K562 (cell line): Measurements from ENCODE around the gene LMNB1. TPM values are rescaled to one million over a fixed set of nuclear protein-coding genes. Genes with fewer than 3 reads are reported as not detected.
A peak's percentile ranks its signal among the peaks of the same experiment; 100 is the strongest.

Source experiments
- ATAC-seq: fragments of 200-7000 bp; cut with Tn5 transposase; 3 replicates; pipeline ENCODE4 v1.9.1; 2020; ENCODE audit warnings: moderate library complexity
- Bru-seq: library from RNA; stranded (reverse); fragments of 400-500 nt; gene quantifications from one replicate; lab custom pipeline; 2021; lab: Mats Ljungman, UMichigan
- BruChase-seq, 2 experiments: library from RNA; stranded (reverse); fragments of 400-500 nt; gene quantifications; one replicate each; lab custom pipeline; 2021; lab: Mats Ljungman, UMichigan
- BruUV-seq: library from RNA; stranded (reverse); fragments of 400-500 nt; replicated peaks from 2 replicates; lab custom pipeline; 2021; lab: Mats Ljungman, UMichigan
- CTCF ChIA-PET: fragments of 300-600 bp; formaldehyde crosslinking; extraction: SDS; loops from one replicate; lab custom pipeline; 2021; ENCODE audit warnings: low intra/inter-chr PET ratio; lab: Yijun Ruan, JAX
- POLR2A ChIA-PET: fragments of 300-600, 350-650 bp; sonication (Branson Sonifier 250); formaldehyde crosslinking; extraction: SDS; loops from one replicate; lab custom pipeline; 2021; ENCODE audit warnings: antibody characterized with exemption, inconsistent platforms; lab: Yijun Ruan, JAX
- DNase-seq, 4 experiments: peaks; one replicate each; pipeline versions ENCODE4 v3.0.0 to v3.0.0-alpha.2; 2011 to 2018; ENCODE audit warnings: low spot score in 3 of 4, mixed read lengths in 3 of 4; ENCODE audit errors: extremely low read depth in 1 of 4
- FAIRE-seq: peaks from 2 replicates; lab custom pipeline; 2011; peaks lifted over from hg19 to GRCh38; lab: Jason Lieb, UNC
- H2AFZ ChIP-seq: 2 replicates; pipeline ENCODE4 v1.6.0; 2011; ENCODE audit warnings: low read depth, low read length, control low read depth, inconsistent platforms
- H3K27ac ChIP-seq: fragments of 200-600 bp; 3 replicates; pipeline ENCODE4 v1.8.0; 2011; ENCODE audit warnings: low read depth, mild to moderate bottlenecking, control low read depth, inconsistent platforms, low read length, moderate library complexity, mixed read lengths; ENCODE audit errors: extremely low read depth
- H3K27me3 ChIP-seq, 2 experiments: fragments of 300-600 bp in 1 of 2; 2 replicates in 1 of 2; 3 replicates in 1 of 2; pipeline versions ENCODE4 v1.6.0 to v1.8.0; 2011; ENCODE audit warnings: inconsistent platforms in 2 of 2, low read length in 2 of 2, mild to moderate bottlenecking in 1 of 2, mixed read lengths in 1 of 2, moderate library complexity in 1 of 2; ENCODE audit not compliant: control insufficient read depth in 2 of 2, insufficient read depth in 2 of 2
- H3K36me3 ChIP-seq: fragments of 300-600 bp; 3 replicates; pipeline ENCODE4 v1.8.0; 2011; ENCODE audit warnings: mild to moderate bottlenecking, low read length, inconsistent platforms; ENCODE audit not compliant: control insufficient read depth, insufficient read depth
- H3K4me1 ChIP-seq, 2 experiments: fragments of 200-600 bp in 1 of 2; replicated peaks in 1 of 2; 2 replicates in 1 of 2; 3 replicates in 1 of 2; pipeline versions ENCODE4 v1.5.1 to v1.8.0; 2011; ENCODE audit warnings: inconsistent platforms in 2 of 2, low read length in 2 of 2, mild to moderate bottlenecking in 1 of 2, mixed read lengths in 1 of 2, moderate library complexity in 1 of 2; ENCODE audit not compliant: control insufficient read depth in 2 of 2, insufficient read depth in 2 of 2
- H3K4me2 ChIP-seq: 2 replicates; pipeline ENCODE4 v1.6.1; 2011; ENCODE audit warnings: low read length, control low read depth, inconsistent platforms, mixed read lengths; ENCODE audit not compliant: insufficient read depth
- H3K4me3 ChIP-seq: fragments of 200-600 bp; sonication (generic), shearing (Covaris generic); 2 replicates; pipeline ENCODE4 v1.5.1; 2016; ENCODE audit warnings: control low read depth, inconsistent platforms
- H3K79me2 ChIP-seq: fragments of 200-600 bp; 3 replicates; pipeline ENCODE4 v1.8.0; 2011; ENCODE audit warnings: low read length, inconsistent platforms; ENCODE audit not compliant: control insufficient read depth, insufficient read depth
- H3K9ac ChIP-seq, 2 experiments: 2 replicates each; pipeline versions ENCODE4 v1.6.0 to v1.6.1; 2011; ENCODE audit warnings: low read depth in 2 of 2, low read length in 2 of 2, control low read depth in 1 of 2, inconsistent platforms in 1 of 2, mild to moderate bottlenecking in 1 of 2, mixed read lengths in 1 of 2; ENCODE audit not compliant: insufficient read depth in 1 of 2
- H3K9me1 ChIP-seq: one replicate; pipeline ENCODE4 v1.6.0; 2011; ENCODE audit warnings: inconsistent platforms, mild to moderate bottlenecking, low read length, moderate library complexity; ENCODE audit not compliant: control insufficient read depth, insufficient read depth
- H3K9me3 ChIP-seq: replicated peaks from 2 replicates; pipeline ENCODE4 v1.5.1; 2011; ENCODE audit warnings: low read depth, low read length, inconsistent platforms; ENCODE audit not compliant: control insufficient read depth, insufficient read depth
- H4K20me1 ChIP-seq: replicated peaks from 2 replicates; pipeline ENCODE4 v1.6.1; 2011; ENCODE audit warnings: low read length, inconsistent platforms, mixed read lengths; ENCODE audit not compliant: control insufficient read depth, insufficient read depth
- KAT7 ChIP-seq: sonication (generic); formaldehyde crosslinking; IDR thresholded peaks from 2 replicates; pipeline ENCODE4 v1.8.0; 2022; ENCODE audit warnings: missing genetic modification reagents, mild to moderate bottlenecking, borderline replicate concordance
- SAFB2 ChIP-seq: fragments of 200-400 bp; formaldehyde crosslinking; IDR thresholded peaks from 2 replicates; pipeline ENCODE4 v1.6.1; 2018; ENCODE audit warnings: borderline replicate concordance, low read length, low read depth, moderate library complexity; ENCODE audit not compliant: severe bottlenecking
- SRSF9 ChIP-seq: fragments of 200-400 bp; formaldehyde crosslinking; IDR thresholded peaks from 2 replicates; pipeline ENCODE4 v1.6.1; 2017; ENCODE audit warnings: low read depth, low read length, borderline replicate concordance
- WGBS: fragments of 100-300 bp; shearing (Covaris generic); methylation state at CpG from one replicate; pipeline ENCODE4 v1.1.6; 2016; ENCODE audit warnings: low coverage, mixed read lengths; ENCODE audit not compliant: insufficient coverage; ENCODE audit errors: missing lambda C conversion rate; 5-methylcytosine and 5-hydroxymethylcytosine counted together
- in situ Hi-C: fragments of 300-500 bp; cut with MboI; formaldehyde crosslinking; loops from 4 replicates; pipeline ENCODE4 v1.15.0; 2018; ENCODE audit warnings: inconsistent platforms, mixed read lengths
- intact Hi-C: fragments of 100-400 bp; cut with micrococcal nuclease; formaldehyde crosslinking; loops from 2 replicates; pipeline ENCODE4 v1.14.2; 2022
- long read RNA-seq, 3 experiments: library from polyadenylated mRNA in 2 of 3; library from RNA in 1 of 3; unstranded in 2 of 3; stranded (forward) in 1 of 3; transcript quantifications; one replicate each; pipeline ENCODE4 v2.0.0, GENCODE V29; 2019 to 2022
- polyA minus RNA-seq, 3 experiments: library from RNA; depleted of rRNA, polyadenylated mRNA; stranded (reverse); fragments of >200 nt; gene quantifications; 2 replicates each; pipeline ENCODE4 v1.2.3, GENCODE V29; 2011
- polyA plus RNA-seq, 8 experiments: library from polyadenylated mRNA; depleted of rRNA in 4 of 8; stranded (reverse) in 5 of 8; unstranded in 3 of 8; fragments of >200 nt; fragmentation: Nextera tagmentation in 2 of 8; fragmentation: Illumina TruSeq in 1 of 8; extraction: Ambion mirVana in 2 of 8; extraction: Trizol in 1 of 8; gene quantifications; 2 replicates each; pipeline versions ENCODE4 v1.2.1 to v1.2.3, GENCODE V29; 2011 to 2014; ENCODE audit warnings: inconsistent platforms in 1 of 8, missing spikeins in 1 of 8
- total RNA-seq, 7 experiments: library from RNA; depleted of rRNA in 6 of 7; stranded (reverse); fragments of >200 nt in 6 of 7; fragmentation: Illumina TruSeq in 2 of 7; extraction: Trizol in 2 of 7; gene quantifications; 2 replicates each; pipeline versions ENCODE4 v1.2.1 to v1.2.3, GENCODE V29; 2011 to 2021; ENCODE audit warnings: low replicate concordance in 1 of 7
- TF ChIP-seq, protein P1 (sequence below), 3 experiments: fragments of 200-800 bp in 1 of 3; fragments of 250-450 bp in 1 of 3; fragments of 450-650 bp in 1 of 3; sonication (Bioruptor Pico) in 1 of 3; sonication (Bioruptor generic) in 1 of 3; formaldehyde crosslinking in 1 of 3; IDR thresholded peaks; 2 replicates each; pipeline versions ENCODE4 v1.6.1 to v1.8.0; 2016 to 2022; ENCODE audit warnings: mild to moderate bottlenecking in 2 of 3, missing genetic modification characterization in 2 of 3, missing compliant biosample characterization in 1 of 3, moderate library complexity in 1 of 3
- TF ChIP-seq, protein P2 (sequence below): fragments of 450-650 bp; formaldehyde crosslinking; IDR thresholded peaks from 2 replicates; pipeline ENCODE4 v1.4.0; 2022; ENCODE audit warnings: missing genetic modification characterization

The LMNB1 gene, protein sequence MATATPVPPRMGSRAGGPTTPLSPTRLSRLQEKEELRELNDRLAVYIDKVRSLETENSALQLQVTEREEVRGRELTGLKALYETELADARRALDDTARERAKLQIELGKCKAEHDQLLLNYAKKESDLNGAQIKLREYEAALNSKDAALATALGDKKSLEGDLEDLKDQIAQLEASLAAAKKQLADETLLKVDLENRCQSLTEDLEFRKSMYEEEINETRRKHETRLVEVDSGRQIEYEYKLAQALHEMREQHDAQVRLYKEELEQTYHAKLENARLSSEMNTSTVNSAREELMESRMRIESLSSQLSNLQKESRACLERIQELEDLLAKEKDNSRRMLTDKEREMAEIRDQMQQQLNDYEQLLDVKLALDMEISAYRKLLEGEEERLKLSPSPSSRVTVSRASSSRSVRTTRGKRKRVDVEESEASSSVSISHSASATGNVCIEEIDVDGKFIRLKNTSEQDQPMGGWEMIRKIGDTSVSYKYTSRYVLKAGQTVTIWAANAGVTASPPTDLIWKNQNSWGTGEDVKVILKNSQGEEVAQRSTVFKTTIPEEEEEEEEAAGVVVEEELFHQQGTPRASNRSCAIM
- total RNA-seq (2011; cell fraction: chromatin; rRNA removed; ENCODE audit: low replicate concordance): 39.5 and 78.6 TPM in 2 replicates
- 36.1 and 37.5 TPM in 2 replicates for total RNA-seq (2011; cell fraction: nucleolus; rRNA removed)
- 31.4 TPM in 2 replicates for total RNA-seq (2011; cell fraction: nucleoplasm; rRNA removed)
- total RNA-seq (2014; rRNA removed) (124 and 131 TPM in 2 replicates), total RNA-seq (2014; rRNA removed; fragmentation: Illumina TruSeq; extraction: Trizol) (155 and 182 TPM in 2 replicates), total RNA-seq (2015; rRNA removed; fragmentation: Illumina TruSeq; extraction: Trizol) (154 and 157 TPM in 2 replicates), total RNA-seq (2021) (152 and 190 TPM in 2 replicates), polyA plus RNA-seq (2011; rRNA removed) (73.3 and 84.2 TPM in 2 replicates), polyA plus RNA-seq (2014; fragmentation: Illumina TruSeq; extraction: Trizol) (148 and 158 TPM in 2 replicates), polyA plus RNA-seq (2014; fragmentation: Nextera tagmentation; extraction: Ambion mirVana) (1 to 10 TPM; 2.8 to 7.6 TPM), polyA plus RNA-seq (2014; rRNA removed) (100 and 123 TPM in 2 replicates), polyA minus RNA-seq (2011; rRNA and poly(A)+ RNA removed) (96.8 and 136 TPM in 2 replicates), Bru-seq, nascent RNA (percentile 94 among the genes with signal in this experiment), BruChase-seq, experiment 1, labeled RNA remaining after a 2-hour chase (percentile 92 among the genes with signal in this experiment), BruChase-seq, experiment 2, labeled RNA remaining after a 6-hour chase (percentile 90 among the genes with signal in this experiment)
- polyA plus RNA-seq (2011; cell fraction: cytosol; rRNA removed): 39.1 and 92.5 TPM in 2 replicates
- 25.1 and 42.3 TPM in 2 replicates for polyA plus RNA-seq (2011; cell fraction: nucleus; rRNA removed)
- polyA plus RNA-seq (2012): 96.5 and 139 TPM in 2 replicates
- polyA minus RNA-seq (2011; cell fraction: cytosol; rRNA and poly(A)+ RNA removed): 68.8 and 87.5 TPM in 2 replicates
- 32.4 and 38.9 TPM in 2 replicates for polyA minus RNA-seq (2011; cell fraction: nucleus; rRNA and poly(A)+ RNA removed)
- long read RNA-seq, experiment 1, transcript LMNB1-201 (11 exons, 2,878 nt): major isoform, 29 of 46 reads
- long read RNA-seq, experiment 1, partial matches to known transcripts: 5 of 46 reads
- long read RNA-seq, experiment 1, other reads (novel, unspliced or antisense): 10 of 46 reads
- long read RNA-seq, experiment 2, transcript LMNB1-201 (11 exons, 2,878 nt): major isoform, 40 of 148 reads
- long read RNA-seq, experiment 2, partial matches to known transcripts: 80 of 148 reads
- long read RNA-seq, experiment 2, other reads (novel, unspliced or antisense): 26 of 148 reads
- long read RNA-seq, experiment 3, transcript LMNB1-201 (11 exons, 2,878 nt): major isoform, 5 of 10 reads
- long read RNA-seq, experiment 3, partial matches to known transcripts: 1 of 10 reads
- long read RNA-seq, experiment 3, other reads (novel, unspliced or antisense): 4 of 10 reads

DNA sequence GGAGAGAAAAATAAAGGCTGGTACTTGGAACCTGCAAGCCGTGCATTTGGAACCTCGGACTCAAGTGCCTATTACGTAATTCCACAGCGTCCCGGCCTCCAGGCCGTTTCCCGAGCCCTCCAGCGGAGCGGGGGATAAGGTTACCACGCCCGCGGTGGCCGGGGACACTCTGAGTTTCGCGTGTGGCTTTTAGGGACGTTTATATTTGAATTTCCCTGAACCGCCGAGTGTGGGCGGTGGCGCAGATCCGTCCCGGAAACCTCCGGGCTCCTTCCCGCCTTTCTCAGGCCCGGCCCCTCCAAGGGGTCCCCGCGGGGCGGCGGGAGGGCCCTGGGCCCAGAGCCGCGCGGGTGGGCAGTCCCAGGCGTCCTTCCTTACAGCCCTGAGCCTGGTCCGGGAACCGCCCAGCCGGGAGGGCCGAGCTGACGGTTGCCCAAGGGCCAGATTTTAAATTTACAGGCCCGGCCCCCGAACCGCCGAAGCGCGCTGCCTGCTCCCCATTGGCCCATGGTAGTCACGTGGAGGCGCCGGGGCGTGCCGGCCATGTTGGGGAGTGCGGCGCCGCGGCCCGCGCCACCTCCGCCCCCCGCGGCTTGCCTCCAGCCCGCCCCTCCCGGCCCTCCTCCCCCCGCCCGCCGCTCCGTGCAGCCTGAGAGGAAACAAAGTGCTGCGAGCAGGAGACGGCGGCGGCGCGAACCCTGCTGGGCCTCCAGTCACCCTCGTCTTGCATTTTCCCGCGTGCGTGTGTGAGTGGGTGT, at the start of gene LMNB1:
Gene LMNB1 (plus strand): TSS at position 638 of the 758 bp plus-strand sequence. CDS start 373 bp downstream, outside the sequence.
- DNase-seq: peak; percentile 94 to 97 (median 94)
- ChIA-PET POLR2A (interaction anchor here (0.6 to 2.3 kb wide), 18 partner anchors 10 to 297 kb away, joined by 3 to 12 read pairs (median 4); partner anchors contain the start of gene C5orf63), CTCF (interaction anchor here (0.9 to 1.5 kb wide), 2 partner anchors 25 to 100 kb away, joined by 3 read pairs; no protein-coding TSS in a partner anchor)
- no TSS peak for BruUV-seq
- Histone ChIP-seq H3K9ac (peak within 1 kb of the TSS; percentile 94 to 100), H3K4me2 (peak within 1 kb of the TSS; percentile 99), H3K9me1 (no peaks in the 10 kb centered on the region), H4K20me1 (peaks cover 7% of the 10 kb centered on the region), H3K27ac (peak within 1 kb of the TSS; percentile 98), H3K27me3 (no peaks in the 10 kb centered on the region), H3K36me3 (peaks cover 26% of the 10 kb centered on the region; the same call in 1 of the 3 replicates), H3K4me1 (peaks cover 3 to 19% of the 10 kb centered on the region in 2 experiments; a peak in 4 of 5 replicates), H2AFZ (peak within 1 kb of the TSS; percentile 73), H3K9me3 (no peaks in the 10 kb centered on the region), H3K4me3 (peak within 1 kb of the TSS; percentile 93), H3K79me2 (peaks cover 47% of the 10 kb centered on the region)
- WGBS: under 1% methylated on average over 45 of the region's 74 CpGs
- intact Hi-C loops: loop anchor here (2.0 to 5.0 kb wide), 3 partner anchors 28 to 264 kb away; no protein-coding TSS in a partner anchor
- FAIRE-seq: peak; percentile 77
- in situ Hi-C loops: loop anchor here (5.0 to 25.0 kb wide), 2 partner anchors 99 to 439 kb away; no protein-coding TSS in a partner anchor
- peak; percentile 83 for ATAC-seq
- TF ChIP-seq SAFB2: no peak
- TF ChIP-seq, protein P1, sequence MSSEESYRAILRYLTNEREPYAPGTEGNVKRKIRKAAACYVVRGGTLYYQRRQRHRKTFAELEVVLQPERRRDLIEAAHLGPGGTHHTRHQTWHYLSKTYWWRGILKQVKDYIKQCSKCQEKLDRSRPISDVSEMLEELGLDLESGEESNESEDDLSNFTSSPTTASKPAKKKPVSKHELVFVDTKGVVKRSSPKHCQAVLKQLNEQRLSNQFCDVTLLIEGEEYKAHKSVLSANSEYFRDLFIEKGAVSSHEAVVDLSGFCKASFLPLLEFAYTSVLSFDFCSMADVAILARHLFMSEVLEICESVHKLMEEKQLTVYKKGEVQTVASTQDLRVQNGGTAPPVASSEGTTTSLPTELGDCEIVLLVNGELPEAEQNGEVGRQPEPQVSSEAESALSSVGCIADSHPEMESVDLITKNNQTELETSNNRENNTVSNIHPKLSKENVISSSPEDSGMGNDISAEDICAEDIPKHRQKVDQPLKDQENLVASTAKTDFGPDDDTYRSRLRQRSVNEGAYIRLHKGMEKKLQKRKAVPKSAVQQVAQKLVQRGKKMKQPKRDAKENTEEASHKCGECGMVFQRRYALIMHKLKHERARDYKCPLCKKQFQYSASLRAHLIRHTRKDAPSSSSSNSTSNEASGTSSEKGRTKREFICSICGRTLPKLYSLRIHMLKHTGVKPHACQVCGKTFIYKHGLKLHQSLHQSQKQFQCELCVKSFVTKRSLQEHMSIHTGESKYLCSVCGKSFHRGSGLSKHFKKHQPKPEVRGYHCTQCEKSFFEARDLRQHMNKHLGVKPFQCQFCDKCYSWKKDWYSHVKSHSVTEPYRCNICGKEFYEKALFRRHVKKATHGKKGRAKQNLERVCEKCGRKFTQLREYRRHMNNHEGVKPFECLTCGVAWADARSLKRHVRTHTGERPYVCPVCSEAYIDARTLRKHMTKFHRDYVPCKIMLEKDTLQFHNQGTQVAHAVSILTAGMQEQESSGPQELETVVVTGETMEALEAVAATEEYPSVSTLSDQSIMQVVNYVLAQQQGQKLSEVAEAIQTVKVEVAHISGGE (CRISPR knock-in tag; IDR thresholded peaks at IDR 0.05): peak in 1 of 3 experiments; percentile 68; a peak in 2 of 6 replicates
- TF ChIP-seq KAT7: no peak
- TF ChIP-seq, protein P2, sequence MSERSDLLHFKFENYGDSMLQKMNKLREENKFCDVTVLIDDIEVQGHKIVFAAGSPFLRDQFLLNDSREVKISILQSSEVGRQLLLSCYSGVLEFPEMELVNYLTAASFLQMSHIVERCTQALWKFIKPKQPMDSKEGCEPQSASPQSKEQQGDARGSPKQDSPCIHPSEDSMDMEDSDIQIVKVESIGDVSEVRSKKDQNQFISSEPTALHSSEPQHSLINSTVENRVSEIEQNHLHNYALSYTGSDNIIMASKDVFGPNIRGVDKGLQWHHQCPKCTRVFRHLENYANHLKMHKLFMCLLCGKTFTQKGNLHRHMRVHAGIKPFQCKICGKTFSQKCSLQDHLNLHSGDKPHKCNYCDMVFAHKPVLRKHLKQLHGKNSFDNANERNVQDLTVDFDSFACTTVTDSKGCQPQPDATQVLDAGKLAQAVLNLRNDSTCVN (CRISPR knock-in tag): no peak
- TF ChIP-seq SRSF9: no peak
